Urothelium cell line (cell line): ENCODE measurements around the gene ULK3.
A peak's percentile ranks its signal among the peaks of the same experiment; 100 is the strongest.
"Not testable (repeated sequence)": the region's sequence is repeated elsewhere in the genome, so short reads cannot be mapped to it uniquely, and the experiment has no call there.

Source experiments
- DNase-seq: peaks from one replicate; pipeline ENCODE4 v3.0.0; 2011; ENCODE audit warnings: low spot score, mixed read lengths
- FAIRE-seq: peaks from 2 replicates; lab custom pipeline; 2011; peaks lifted over from hg19 to GRCh38; lab: Jason Lieb, UNC

The ULK3 gene, protein sequence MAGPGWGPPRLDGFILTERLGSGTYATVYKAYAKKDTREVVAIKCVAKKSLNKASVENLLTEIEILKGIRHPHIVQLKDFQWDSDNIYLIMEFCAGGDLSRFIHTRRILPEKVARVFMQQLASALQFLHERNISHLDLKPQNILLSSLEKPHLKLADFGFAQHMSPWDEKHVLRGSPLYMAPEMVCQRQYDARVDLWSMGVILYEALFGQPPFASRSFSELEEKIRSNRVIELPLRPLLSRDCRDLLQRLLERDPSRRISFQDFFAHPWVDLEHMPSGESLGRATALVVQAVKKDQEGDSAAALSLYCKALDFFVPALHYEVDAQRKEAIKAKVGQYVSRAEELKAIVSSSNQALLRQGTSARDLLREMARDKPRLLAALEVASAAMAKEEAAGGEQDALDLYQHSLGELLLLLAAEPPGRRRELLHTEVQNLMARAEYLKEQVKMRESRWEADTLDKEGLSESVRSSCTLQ

DNA sequence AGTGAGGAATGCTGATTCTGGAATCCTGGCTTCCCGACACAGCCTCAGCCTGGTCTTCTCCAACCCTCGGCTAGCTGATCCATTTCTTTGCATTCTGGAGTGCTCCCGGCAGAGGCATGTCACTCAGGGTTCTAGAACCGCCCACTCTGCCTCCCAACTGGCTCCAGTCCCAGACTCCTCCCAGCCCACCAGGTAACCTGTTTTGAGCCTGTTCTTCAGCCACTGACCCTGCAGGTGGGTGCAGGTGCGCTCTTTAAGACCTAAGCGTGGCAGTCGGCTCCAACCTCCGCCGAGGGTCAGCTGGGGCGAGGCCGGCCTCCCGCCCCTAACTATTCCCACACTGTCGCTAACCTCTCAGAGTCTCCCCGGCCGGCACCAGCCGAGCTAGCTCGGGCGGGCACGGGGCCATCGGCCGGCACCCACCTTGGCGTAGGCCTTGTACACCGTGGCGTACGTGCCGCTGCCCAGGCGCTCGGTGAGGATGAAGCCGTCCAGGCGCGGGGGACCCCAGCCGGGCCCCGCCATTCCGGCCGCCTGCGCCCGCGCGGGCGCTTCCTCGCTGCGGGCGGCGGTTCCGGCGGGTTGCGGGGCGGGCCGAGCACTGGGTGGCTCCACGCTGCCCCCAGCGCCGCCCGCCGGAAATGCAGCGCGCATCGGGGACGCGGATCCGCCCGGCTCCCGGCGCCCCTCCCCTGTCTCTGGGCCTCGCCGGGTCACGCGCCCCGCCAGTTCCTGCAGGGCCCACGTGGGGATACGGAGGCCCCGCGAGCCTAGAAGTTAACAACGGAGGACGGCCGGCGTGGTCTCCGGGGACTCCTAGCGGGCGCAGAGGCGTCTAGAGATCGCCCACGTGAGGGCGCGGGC lies at the start of gene ULK3:
ULK3 (minus strand) TSS at position 576 of the 864 bp plus-strand sequence; CDS start at position 525, 51 bp downstream.
- DNase-seq (peak; percentile 95), FAIRE-seq (no peak)

DNA sequence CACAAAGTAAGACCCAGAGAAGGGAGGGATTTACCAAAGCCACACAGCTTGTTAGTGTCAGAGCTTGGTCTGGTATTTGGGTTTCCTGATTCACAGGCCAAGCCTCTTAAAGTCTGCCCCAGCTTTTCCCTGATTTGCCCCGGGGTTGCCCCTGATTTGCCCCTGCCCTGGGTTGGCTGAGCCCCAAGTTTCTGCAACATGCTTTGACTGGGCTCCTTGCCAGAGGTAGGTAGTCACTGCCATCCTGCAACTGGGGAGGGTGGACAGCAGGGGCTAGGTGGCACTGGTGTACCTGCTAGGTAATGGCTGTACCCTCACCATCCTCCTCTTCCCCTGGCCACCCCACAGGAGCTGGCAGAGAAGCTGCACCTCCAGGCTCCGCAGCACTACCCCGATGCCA lies 49.4 kb upstream of the ULK3 start:
- no peak for DNase-seq
- no peak for FAIRE-seq

DNA sequence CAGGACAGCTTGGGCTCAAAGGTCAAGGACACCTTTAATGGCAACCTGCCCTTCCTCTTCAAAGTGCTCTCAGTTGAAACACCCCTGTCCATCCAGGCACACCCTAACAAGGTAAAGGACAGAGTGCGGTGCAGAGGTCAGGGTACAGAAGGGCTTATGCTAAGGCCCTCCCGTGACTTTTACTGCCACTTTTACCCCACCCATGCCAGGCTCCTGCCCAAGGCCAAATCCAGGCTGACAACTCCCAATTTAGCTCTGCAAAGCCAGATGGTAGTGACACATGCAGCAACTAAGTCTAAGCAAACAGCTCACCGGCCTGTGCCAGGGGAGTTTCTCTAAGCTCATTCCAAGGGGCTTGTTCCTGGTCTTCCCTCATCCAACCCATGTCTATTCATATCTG lies 48.5 kb upstream of the ULK3 start:
- FAIRE-seq (no peak), DNase-seq (no peak)

DNA sequence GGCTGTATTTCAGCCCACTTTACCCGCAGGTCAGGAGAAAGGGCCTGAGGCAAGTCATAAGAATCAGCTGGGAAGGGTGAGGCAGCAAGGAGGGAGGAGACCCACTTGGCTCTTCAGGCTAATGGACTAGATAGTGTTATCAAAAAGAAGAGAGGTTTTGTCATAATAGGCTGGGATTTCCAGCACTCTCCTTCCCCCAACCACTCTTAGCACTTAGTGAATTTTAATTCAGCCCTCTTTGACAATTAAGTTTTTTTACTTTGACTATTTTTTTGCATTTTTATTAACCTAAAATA lies 47.7 kb upstream of the ULK3 start:
- DNase-seq: no peak
- no peak for FAIRE-seq

DNA sequence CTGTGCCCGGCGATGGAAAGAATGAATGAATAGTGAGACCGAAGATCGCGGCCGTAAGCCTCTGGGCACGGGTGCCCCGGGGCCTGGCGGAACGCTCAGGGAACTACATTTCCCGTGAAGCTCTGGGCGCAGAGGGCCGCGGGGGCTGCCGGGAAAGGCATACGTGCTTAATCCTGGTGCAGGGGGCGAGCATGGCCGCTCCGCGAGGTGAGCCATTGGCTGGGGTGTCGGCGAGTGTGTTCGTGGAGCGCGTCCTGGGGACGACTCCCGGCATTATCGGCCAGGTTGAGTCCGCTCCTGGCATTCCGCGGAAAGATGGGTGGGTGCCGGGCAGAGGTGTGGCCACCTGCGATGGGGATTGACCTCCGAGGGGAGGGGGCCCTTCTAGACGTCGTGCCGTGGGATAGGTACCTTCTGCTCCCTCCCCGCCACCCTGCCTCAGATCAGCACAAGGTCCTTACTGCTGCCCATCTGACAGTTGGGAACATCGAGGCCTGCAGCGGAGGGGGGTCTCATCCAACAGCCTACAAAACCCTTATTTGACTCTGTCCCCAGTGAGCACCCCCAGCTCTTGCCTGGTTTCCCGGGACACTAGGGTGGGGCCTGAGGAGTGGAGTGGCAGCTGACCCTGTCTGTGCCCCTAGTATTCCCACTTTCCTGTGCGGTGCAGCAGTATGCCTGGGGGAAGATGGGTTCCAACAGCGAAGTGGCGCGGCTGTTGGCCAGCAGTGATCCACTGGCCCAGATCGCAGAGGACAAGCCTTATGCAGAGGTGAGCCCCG lies 47.1 kb upstream of the ULK3 start, which contains the start of gene MPI:
MPI (plus strand) TSS at position 160 of the 782 bp plus-strand sequence; CDS start at position 192, 32 bp downstream.
- FAIRE-seq (no peak), DNase-seq (peak; percentile 91)

DNA sequence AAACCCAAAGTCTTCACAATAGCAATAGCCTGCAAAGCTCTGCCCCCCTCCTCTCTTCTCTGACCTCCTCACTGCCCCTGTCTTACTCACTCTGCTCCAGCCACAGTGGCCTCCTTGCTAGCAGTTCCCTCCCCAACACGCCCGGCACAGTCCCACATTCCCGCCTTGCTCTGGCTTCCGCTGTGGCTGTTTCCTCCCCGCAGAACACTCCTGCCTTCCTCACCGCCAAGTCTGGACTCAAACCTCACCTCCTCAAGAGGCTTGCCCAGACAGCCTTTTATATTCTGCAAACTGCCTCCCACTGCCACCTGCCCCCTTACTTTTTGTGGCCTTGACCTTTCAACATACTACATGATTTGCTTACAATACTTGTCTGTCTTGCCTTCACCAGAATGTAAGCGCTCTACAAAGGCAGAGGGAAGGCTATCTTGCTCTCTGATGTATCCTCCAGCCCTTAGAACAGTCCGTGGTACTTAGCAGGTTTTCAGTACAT lies 46.5 kb upstream of the ULK3 start:
- no peak for FAIRE-seq
- DNase-seq: no peak

DNA sequence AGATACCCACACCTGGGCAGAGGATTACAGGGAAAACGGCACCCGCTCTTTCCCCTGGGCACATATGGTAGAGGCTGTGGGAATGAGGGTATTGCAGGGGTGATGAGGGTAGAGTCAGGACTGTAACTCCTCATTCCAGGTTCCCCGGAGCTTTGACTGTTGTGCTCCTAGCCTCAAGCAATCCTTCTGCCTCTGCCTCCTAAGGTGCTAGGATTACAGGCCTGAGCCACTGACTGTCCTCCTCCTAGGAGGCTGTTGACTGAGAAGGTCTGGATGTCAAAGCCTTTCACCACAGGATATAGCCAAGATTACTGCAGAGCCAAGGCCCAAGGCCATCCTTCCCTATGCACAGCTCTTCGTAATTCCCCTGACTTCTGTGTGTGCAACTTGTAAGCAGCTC lies 45.8 kb upstream of the ULK3 start:
- DNase-seq: no peak
- FAIRE-seq: no peak

DNA sequence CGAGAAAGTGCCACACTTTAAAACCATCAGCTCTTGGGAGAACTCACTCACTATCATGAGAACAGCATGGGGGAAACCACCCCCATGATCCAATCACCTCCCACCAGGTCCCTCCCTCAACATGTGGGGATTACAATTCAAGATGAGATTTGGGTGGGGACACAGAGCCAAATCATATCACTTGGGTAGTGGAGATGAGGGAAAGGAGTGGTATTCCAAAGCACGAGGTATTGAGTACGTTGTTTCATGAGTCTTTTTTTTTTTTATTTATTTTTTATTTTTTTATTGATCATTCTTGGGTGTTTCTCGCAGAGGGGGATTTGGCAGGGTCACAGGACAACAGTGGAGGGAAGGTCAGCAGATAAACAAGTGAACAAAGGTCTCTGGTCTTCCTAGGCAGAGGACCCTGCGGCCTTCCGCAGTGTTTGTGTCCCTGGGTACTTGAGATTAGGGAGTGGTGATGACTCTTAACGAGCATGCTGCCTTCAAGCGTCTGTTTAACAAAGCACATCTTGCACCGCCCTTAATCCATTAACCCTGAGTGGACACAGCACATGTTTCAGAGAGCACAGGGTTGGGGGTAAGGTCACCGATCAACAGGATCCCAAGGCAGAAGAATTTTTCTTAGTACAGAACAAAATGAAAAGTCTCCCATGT lies 44.7 kb upstream of the ULK3 start:
- DNase-seq, FAIRE-seq: not testable (repeated sequence)

DNA sequence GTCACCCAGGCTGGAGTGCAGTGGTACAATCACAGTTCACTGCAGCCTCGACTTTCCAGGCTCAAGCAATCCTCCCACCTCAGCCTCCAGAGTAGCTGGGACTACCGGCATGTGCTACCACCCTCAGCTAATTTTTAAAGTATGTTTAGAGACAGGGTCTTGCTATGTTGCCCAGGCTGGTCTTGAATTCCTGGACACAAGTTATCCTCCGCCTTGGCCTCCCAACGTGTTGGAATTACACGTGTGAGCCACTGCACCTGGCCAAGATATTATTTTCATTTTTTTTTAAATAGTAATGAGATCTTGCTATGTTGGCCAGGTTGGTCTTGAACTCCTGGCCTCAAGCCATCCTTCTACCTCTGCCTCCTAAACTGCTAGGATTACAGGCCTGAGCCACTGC lies 42.5 kb upstream of the ULK3 start:
- DNase-seq: no peak
- no peak for FAIRE-seq

DNA sequence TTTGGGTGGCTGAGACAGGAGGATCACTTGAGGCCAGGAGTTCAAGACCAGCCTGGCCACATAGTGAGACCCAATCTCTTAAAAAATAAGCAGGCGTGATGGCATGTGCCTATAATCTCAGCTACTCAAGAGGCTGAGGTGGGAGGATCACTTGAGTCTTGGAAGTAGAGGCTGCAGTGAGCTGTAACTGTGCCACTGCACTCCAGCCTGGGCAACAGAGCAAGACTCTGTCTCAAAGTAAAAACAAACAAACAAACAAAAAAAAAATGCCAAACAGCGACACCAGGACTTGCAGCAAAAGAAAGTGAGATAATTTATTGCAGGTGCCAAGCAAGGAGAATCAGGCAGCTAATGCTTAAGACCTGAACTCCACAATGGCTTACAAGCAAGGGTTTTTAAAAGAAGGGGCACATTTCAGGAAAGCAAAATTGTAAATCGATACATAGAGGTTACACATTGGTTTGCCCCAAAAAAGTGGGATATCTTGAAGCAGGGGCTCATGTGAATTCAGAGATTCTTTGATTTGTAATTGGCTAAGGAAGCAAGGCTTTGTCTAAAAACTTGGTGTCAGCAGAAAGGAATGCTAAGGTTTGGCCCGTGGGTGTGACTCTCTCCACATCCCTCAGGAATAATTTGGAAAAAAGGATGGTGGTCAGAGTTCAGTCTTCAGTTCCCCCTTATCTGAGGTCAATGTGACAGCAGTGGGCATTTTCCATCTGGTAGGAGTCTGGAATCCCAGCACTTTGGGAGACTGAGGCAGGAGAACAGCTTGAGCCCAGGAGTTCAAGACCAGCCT lies 41.7 kb upstream of the ULK3 start:
- FAIRE-seq (no peak), DNase-seq (peak; percentile 43)

DNA sequence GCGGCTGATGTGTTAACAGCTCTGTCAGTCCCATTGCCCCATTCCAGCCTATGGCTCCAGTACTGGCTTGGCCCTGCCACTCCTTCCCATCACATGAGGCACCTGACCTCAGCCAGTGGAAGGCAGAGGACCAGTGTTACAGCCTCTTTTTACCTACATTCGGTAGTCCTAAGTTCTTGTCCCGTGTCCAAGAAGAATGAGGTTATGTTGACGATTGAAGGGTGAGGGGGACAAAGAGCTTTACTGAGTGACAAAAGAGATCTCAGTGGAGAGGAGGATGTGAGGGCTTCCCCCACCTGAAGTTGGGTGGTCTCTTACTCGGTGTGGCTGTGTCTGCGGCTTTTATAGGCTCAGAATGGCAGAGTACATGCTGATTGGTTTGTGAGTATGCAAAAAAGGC lies 39.6 kb upstream of the ULK3 start:
- DNase-seq: no peak
- FAIRE-seq: no peak

DNA sequence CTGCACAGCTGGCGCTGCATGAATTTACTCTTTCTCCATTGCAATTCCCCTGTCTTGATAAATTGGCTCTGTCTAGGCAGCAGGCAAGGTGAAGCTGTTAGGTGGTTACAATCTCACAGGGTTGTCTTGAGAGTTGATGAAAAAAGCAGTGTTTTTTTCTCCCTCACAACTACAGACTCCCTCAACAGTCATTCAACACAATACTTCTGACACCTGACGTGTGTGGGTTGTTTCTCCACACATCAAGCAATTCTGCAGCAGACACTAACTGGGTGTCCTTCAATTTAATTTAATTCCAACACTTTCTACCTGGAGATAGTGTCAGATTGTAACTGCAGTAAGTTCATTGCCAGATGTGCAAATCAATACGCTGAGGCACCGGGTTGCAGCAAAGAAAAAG lies 35.3 kb upstream of the ULK3 start:
- FAIRE-seq (no peak), DNase-seq (no peak)

DNA sequence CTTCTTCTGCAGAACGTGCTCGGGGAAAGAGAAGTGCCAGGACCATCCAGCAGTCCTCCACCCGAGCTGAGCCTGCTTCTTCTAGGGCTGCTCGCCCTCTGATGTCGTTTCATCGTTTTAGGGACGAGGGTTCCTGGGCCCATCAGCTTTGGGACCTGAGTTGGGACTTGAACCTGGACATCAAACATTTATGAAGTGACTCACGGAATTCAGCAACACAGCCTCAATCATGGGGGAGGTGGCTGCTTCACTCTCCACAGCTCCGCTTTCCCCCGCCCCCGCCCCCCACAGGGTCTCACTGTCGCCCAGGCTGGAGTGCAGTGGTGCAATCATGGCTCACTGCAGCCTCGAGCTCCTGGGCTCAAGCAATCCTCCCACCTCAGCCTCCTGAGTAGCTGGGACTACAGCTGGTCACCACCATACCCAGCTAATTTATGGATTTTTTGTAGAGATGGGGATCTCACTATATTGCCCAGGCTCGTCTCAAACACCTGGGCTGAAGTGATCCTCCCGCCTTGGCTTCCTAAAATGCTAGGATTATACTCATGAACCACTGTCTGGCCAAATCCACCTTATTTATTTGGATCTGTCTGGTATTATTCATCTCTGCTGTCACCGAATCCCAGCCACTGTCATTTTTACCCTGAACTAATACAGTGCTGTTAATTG lies 30.9 kb upstream of the ULK3 start:
- DNase-seq: peak; percentile 13
- FAIRE-seq: no peak

DNA sequence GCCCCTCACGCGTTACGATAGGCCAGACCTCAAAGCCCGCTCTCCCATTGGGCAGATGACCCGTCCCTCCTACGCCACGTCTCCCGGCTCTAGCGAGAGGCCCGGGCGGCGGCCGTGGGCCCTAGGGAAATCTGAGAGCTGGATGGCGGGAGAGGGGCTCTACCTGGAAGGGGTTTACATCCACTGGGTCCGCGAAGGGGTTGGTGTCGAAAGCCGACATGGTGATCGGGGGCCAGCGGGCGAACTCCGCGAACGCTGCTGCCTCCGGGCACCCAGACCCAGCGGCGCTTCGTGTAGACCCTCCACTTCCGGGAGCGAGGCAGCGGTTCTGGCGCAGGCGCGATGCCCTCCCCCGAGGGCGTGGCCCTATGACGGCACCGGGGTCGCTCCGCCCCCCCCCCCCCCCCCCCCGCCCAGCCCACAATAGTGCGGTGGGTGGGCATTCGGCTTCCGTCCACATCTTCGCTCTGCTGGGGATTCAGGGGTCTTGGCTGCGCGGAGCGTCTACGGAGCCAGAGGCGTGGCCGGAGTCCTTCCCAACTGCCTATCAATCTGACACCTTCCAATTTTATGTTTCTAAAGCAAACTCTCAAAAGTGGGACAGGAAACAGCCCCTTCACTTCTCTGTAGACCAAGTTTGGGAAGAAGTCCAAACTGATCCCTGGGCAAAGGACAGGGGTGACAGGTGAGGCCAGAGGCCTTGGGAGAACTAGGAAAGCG lies 30.2 kb upstream of the ULK3 start, which contains the start of gene SCAMP2:
SCAMP2 (minus strand) TSS at position 330 of the 720 bp plus-strand sequence; CDS start at position 220, 110 bp downstream.
- no peak for FAIRE-seq
- peak; percentile 96 for DNase-seq

DNA sequence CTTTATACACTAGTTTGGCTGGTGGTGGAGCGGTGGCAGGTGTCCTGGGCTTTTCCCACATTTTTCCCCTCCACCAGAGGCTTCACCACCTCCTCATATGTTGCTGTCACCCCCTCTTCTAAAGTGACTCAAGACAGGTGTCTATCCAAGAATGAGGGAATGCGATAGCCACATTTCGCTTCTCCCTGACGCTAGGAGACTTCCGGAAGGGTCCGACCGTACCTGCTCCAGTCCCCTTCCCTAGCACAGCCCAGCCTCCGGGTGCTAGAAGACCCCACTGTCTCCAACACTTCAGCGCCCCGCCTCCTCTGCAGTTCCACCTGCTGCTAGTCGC lies 29.7 kb upstream of the ULK3 start:
- DNase-seq (no peak), FAIRE-seq (no peak)

DNA sequence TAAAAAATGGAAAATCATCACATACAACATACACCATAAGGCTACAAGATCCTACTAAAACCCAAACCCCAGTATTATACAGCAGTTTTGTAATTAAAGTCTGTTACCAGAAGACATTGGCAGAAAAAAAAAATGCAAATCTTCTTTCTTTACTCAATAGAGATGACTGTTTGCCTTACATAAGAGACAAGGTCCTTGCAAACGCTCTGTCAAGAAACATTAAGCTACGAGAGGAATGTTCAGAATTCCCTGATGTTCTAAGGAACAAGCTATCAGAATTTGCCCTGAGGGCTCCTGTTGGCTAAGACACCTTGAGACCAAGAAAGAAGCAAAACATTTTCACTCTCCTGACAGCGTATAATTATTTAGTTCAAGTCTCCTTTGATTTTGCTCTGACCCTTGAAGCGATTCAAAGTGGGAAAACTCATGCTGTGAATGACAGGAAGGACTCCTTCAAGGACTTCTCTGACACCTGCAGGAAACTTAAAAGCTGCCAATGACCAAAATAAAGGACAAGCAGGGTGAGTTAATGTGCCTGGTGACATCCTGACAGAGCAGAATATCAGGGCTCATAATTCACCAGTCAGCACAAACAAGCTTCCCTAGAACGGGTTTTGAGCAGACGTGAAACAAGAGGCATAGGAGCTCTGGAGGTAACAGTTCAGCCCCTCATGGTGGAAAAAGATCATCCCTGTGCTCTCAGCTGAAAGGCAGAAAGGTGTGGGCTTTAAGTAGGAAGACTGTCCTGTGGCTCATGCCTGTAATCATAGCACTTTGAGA lies 27.7 kb upstream of the ULK3 start:
- DNase-seq: no peak
- no peak for FAIRE-seq

DNA sequence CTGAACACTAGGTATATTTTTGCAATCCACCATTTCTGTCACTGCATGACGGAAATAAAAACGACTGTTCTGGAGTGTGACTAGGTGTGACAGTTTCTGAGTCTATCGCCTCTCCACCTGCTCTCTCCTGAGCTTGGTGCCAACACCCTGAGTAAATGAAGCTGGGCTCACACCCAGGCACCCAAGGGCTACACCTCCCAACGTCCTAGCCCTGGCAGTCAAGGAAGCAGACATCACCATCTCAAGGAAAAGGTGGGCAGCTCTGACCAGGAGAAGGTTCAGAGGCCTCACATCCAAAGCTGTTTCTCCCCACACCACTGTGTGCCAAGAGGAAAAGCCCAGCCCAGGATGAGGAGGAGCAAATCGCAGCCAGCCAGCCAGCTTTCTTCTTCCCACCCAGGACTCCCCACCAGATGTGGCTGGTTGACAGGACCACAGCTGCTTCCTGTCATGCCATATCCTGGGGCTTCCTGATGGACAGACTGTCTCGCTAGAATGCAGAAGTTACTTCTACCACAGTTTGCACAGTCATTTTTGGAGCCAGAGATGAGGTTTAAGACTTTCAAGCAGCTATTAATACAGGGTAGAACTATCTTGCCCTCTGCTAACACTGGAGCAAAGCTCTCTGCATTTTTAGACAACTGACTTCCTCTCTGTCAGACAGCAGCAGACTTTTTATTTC lies 26.9 kb upstream of the ULK3 start:
- DNase-seq (no peak), FAIRE-seq (no peak)
